Measurements from ENCODE around the gene FAM171A1. TPM values are rescaled to one million over a fixed set of nuclear protein-coding genes. Genes with fewer than 3 reads are reported as not detected.
A peak's percentile ranks its signal among the peaks of the same experiment; 100 is the strongest.
"Not testable (repeated sequence)": the region's sequence is repeated elsewhere in the genome, so short reads cannot be mapped to it uniquely, and the experiment has no call there.

FAM171A1 gene
- total and polyA plus RNA-seq, 5 donors from 2014 or later = 2.4 to 4.8 (median 4.5) TPM

GRCh38 chr10:15208221-15208620 is 162.9 kb downstream of the FAM171A1 start:
- Histone ChIP-seq H3K27ac (ENCODE audit: insufficient read depth, low read length, poor library complexity, severe bottlenecking) (peak overlapping the region; percentile 92), H3K4me3 (ENCODE audit: low read depth, low read length) (peak overlapping the region; percentile 82), H3K9me3 (ENCODE audit: control insufficient read depth in 2 of 2, low read length in 2 of 2) (no peaks in the 10 kb centered on the region), H3K27me3 (ENCODE audit: control insufficient read depth, insufficient read depth, low read length) (no peaks in the 10 kb centered on the region), H3K4me1 (ENCODE audit: control insufficient read depth, insufficient read depth, low read length, poor library complexity, severe bottlenecking) (peaks cover 46% of the 10 kb centered on the region), H3K36me3 (ENCODE audit: control insufficient read depth, insufficient read depth, low read length) (no peaks in the 10 kb centered on the region)
- H3K4me1 Mint-ChIP-seq = peaks cover 19 to 71% (median 50%) of the 10 kb centered on the region in 4 donors
- peaks cover under 1% of the 10 kb centered on the region for H3K36me3 Mint-ChIP-seq
- H3K4me3 Mint-ChIP-seq = peak overlapping the region; percentile 86 to 89 (median 87)
- H3K27ac Mint-ChIP-seq = peak overlapping the region; percentile 95 to 100 (median 99)
- no peaks in the 10 kb centered on the region for H3K9me3 Mint-ChIP-seq
- ATAC-seq (ENCODE audit: low read depth in 2 of 2) (no peak), DNase-seq (peak in 1 of 3 donors; percentile 3)
- no peaks in the 10 kb centered on the region for H3K27me3 Mint-ChIP-seq

- Mint-ChIP-seq H3K27ac (peak overlapping the region; percentile 95 to 100 (median 99)), H3K4me1 (peaks cover 19 to 79% (median 53%) of the 10 kb centered on the region in 4 donors), H3K4me3 (peak overlapping the region in 2 of 4 donors; percentile 86 to 89)
- H3K27me3 Mint-ChIP-seq; ATAC-seq (ENCODE audit: low read depth in 2 of 2); H3K36me3 Mint-ChIP-seq; H3K27me3 ChIP-seq (ENCODE audit: control insufficient read depth, insufficient read depth, low read length); H3K9me3 Mint-ChIP-seq; H3K9me3 ChIP-seq (ENCODE audit: control insufficient read depth in 2 of 2, low read length in 2 of 2); DNase-seq; H3K36me3 ChIP-seq (ENCODE audit: control insufficient read depth, insufficient read depth, low read length): not testable (repeated sequence)
- Histone ChIP-seq H3K27ac (ENCODE audit: insufficient read depth, low read length, poor library complexity, severe bottlenecking) (peak overlapping the region; percentile 92), H3K4me1 (ENCODE audit: control insufficient read depth, insufficient read depth, low read length, poor library complexity, severe bottlenecking) (peaks cover 46% of the 10 kb centered on the region), H3K4me3 (ENCODE audit: low read depth, low read length) (peak overlapping the region; percentile 82)
Measured at GRCh38 chr10:15207410-15207809, 163.7 kb downstream of the FAM171A1 start.

GRCh38 chr10:15202639-15203038 is 168.4 kb downstream of the FAM171A1 start:
- peaks cover 13 to 82% (median 31%) of the 10 kb centered on the region in 4 donors for H3K4me1 Mint-ChIP-seq

DNA sequence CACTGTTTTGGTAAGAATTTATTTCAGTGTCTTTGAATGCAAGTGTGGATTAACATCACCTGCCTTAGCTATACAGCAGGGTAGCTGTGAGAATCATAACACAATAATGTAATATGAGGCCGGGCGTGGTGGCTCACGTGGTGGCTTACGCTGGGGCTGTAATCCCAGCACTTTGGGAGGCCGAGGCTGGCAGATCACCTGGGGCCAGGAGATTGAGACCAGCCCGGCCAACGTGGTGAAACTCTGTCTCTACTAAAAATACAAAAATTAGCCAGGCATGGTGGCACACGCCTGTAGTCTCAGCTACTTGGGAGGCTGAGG is 168.8 kb downstream of the FAM171A1 start:
- H3K36me3 ChIP-seq (ENCODE audit: control insufficient read depth, insufficient read depth, low read length); H3K9me3 Mint-ChIP-seq; H3K27ac ChIP-seq (ENCODE audit: insufficient read depth, low read length, poor library complexity, severe bottlenecking); DNase-seq; H3K27me3 Mint-ChIP-seq; H3K27me3 ChIP-seq (ENCODE audit: control insufficient read depth, insufficient read depth, low read length); H3K4me3 ChIP-seq (ENCODE audit: low read depth, low read length); H3K36me3 Mint-ChIP-seq; H3K9me3 ChIP-seq (ENCODE audit: control insufficient read depth in 2 of 2, low read length in 2 of 2); H3K4me3 Mint-ChIP-seq; ATAC-seq (ENCODE audit: low read depth in 2 of 2): not testable (repeated sequence)
- Mint-ChIP-seq H3K4me1 (peaks cover 15 to 82% (median 30%) of the 10 kb centered on the region in 4 donors), H3K27ac (peak overlapping the region in 2 of 3 donors; percentile 36 to 84)
- H3K4me1 ChIP-seq (ENCODE audit: control insufficient read depth, insufficient read depth, low read length, poor library complexity, severe bottlenecking) = peaks cover 41% of the 10 kb centered on the region

More at GRCh38 chr10:15202639-15203038, 168.4 kb downstream of the FAM171A1 start:
- Histone ChIP-seq H3K4me1 (ENCODE audit: control insufficient read depth, insufficient read depth, low read length, poor library complexity, severe bottlenecking) (peaks cover 41% of the 10 kb centered on the region), H3K9me3 (ENCODE audit: control insufficient read depth in 2 of 2, low read length in 2 of 2) (no peaks in the 10 kb centered on the region), H3K36me3 (ENCODE audit: control insufficient read depth, insufficient read depth, low read length) (no peaks in the 10 kb centered on the region), H3K4me3 (ENCODE audit: low read depth, low read length) (no peak overlapping the region), H3K27ac (ENCODE audit: insufficient read depth, low read length, poor library complexity, severe bottlenecking) (no peak overlapping the region), H3K27me3 (ENCODE audit: control insufficient read depth, insufficient read depth, low read length) (no peaks in the 10 kb centered on the region)
- Mint-ChIP-seq H3K27ac (peak overlapping the region in 2 of 3 donors; percentile 36 to 84), H3K9me3 (no peaks in the 10 kb centered on the region), H3K4me3 (peak overlapping the region in 1 of 4 donors; percentile 5), H3K27me3 (no peaks in the 10 kb centered on the region), H3K36me3 (no peaks in the 10 kb centered on the region)
- DNase-seq (peak in 1 of 3 donors; percentile 33), ATAC-seq (ENCODE audit: low read depth in 2 of 2) (no peak)

GRCh38 chr10:15201589-15202300 is 169.3 kb downstream of the FAM171A1 start:
- no peaks in the 10 kb centered on the region for H3K36me3 ChIP-seq (ENCODE audit: control insufficient read depth, insufficient read depth, low read length)
- no peak for DNase-seq
- no peak for ATAC-seq (ENCODE audit: low read depth in 2 of 2)
- Mint-ChIP-seq H3K9me3 (no peaks in the 10 kb centered on the region), H3K36me3 (no peaks in the 10 kb centered on the region), H3K4me1 (peaks cover 18 to 83% (median 32%) of the 10 kb centered on the region in 4 donors), H3K4me3 (peak overlapping the region in 3 of 4 donors; percentile 0 to 16 (median 8)), H3K27me3 (peaks cover 4% of the 10 kb centered on the region), H3K27ac (peak overlapping the region; percentile 20 to 84 (median 53))
- no peak overlapping the region for H3K4me3 ChIP-seq (ENCODE audit: low read depth, low read length)
- peaks cover 41% of the 10 kb centered on the region for H3K4me1 ChIP-seq (ENCODE audit: control insufficient read depth, insufficient read depth, low read length, poor library complexity, severe bottlenecking)
- H3K9me3 ChIP-seq (ENCODE audit: control insufficient read depth in 2 of 2, low read length in 2 of 2) = no peaks in the 10 kb centered on the region
- H3K27me3 ChIP-seq (ENCODE audit: control insufficient read depth, insufficient read depth, low read length) = no peaks in the 10 kb centered on the region
- no peak overlapping the region for H3K27ac ChIP-seq (ENCODE audit: insufficient read depth, low read length, poor library complexity, severe bottlenecking)

DNA sequence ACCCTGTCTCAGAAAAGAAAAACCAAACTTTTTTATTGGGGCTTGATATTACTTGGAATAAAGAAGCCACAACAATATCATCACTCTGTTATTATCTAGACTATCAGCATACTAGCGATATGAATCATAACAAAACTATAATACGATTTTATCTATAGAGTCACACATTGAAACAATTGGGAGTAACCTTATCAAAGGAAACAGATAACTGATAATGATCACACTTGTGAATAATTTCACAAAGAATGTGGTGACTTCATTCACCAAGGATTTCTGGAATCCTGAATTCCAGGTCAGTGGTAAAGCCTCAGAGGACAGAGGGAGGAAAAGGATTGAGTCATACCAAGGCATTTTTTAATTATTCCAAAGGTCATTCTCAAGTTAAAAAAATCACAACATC is 170.5 kb downstream of the FAM171A1 start:
- Mint-ChIP-seq H3K4me3 (peak overlapping the region in 1 of 4 donors; percentile 73), H3K4me1 (peaks cover 14 to 83% (median 26%) of the 10 kb centered on the region in 4 donors), H3K27me3 (peaks cover 4% of the 10 kb centered on the region), H3K27ac (peak overlapping the region; percentile 60 to 85 (median 83)), H3K36me3 (no peaks in the 10 kb centered on the region), H3K9me3 (peaks cover 0 to 2% (median 0%) of the 10 kb centered on the region in 7 donors)
- Histone ChIP-seq H3K4me3 (ENCODE audit: low read depth, low read length) (no peak overlapping the region), H3K27ac (ENCODE audit: insufficient read depth, low read length, poor library complexity, severe bottlenecking) (no peak overlapping the region), H3K36me3 (ENCODE audit: control insufficient read depth, insufficient read depth, low read length) (no peaks in the 10 kb centered on the region), H3K4me1 (ENCODE audit: control insufficient read depth, insufficient read depth, low read length, poor library complexity, severe bottlenecking) (peaks cover 42% of the 10 kb centered on the region), H3K9me3 (ENCODE audit: control insufficient read depth in 2 of 2, low read length in 2 of 2) (no peaks in the 10 kb centered on the region), H3K27me3 (ENCODE audit: control insufficient read depth, insufficient read depth, low read length) (no peaks in the 10 kb centered on the region)
- ATAC-seq (ENCODE audit: low read depth in 2 of 2) (no peak), DNase-seq (no peak)

DNA sequence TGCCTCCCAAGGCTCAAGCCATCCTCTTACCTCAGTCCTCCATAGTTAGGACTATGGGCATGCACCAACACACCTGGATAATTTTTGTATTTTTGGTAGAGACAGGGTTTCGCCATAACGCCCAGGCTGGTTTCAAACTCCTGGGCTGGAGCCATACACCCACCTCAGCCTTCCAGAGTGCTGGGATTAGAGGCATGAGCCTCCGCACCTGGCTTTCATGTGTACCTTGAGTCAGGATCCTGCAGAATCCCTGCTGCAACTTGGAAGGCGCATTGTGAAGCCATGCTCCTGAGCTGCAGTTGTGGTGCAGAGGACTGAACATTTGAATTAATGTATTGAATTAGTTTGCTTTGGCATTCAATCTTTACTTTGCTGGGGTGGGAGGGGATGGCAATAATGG is 173.2 kb downstream of the FAM171A1 start:
- DNase-seq (no peak), ATAC-seq (ENCODE audit: low read depth in 2 of 2) (no peak)
- peak overlapping the region; percentile 81 to 90 (median 84) for H3K27ac Mint-ChIP-seq
- H3K9me3 Mint-ChIP-seq = peaks cover 0 to 2% (median 0%) of the 10 kb centered on the region in 7 donors
- H3K4me3 Mint-ChIP-seq = no peak overlapping the region
- H3K27me3 ChIP-seq (ENCODE audit: control insufficient read depth, insufficient read depth, low read length) = no peaks in the 10 kb centered on the region
- H3K4me1 ChIP-seq (ENCODE audit: control insufficient read depth, insufficient read depth, low read length, poor library complexity, severe bottlenecking) = peaks cover 42% of the 10 kb centered on the region
- no peaks in the 10 kb centered on the region for H3K36me3 Mint-ChIP-seq
- H3K27me3 Mint-ChIP-seq = peaks cover 4% of the 10 kb centered on the region
- H3K36me3 ChIP-seq (ENCODE audit: control insufficient read depth, insufficient read depth, low read length) = no peaks in the 10 kb centered on the region
- peaks cover 13 to 68% (median 25%) of the 10 kb centered on the region in 4 donors for H3K4me1 Mint-ChIP-seq
- H3K27ac ChIP-seq (ENCODE audit: insufficient read depth, low read length, poor library complexity, severe bottlenecking) = peak overlapping the region; percentile 62
- no peaks in the 10 kb centered on the region for H3K9me3 ChIP-seq (ENCODE audit: control insufficient read depth in 2 of 2, low read length in 2 of 2)
- no peak overlapping the region for H3K4me3 ChIP-seq (ENCODE audit: low read depth, low read length)
